ENCODE data around the gene MYBPC2.
"Not testable (repeated sequence)": the region's sequence is repeated elsewhere in the genome, so short reads cannot be mapped to it uniquely, and the experiment has no call there.

Gene MYBPC2

DNA sequence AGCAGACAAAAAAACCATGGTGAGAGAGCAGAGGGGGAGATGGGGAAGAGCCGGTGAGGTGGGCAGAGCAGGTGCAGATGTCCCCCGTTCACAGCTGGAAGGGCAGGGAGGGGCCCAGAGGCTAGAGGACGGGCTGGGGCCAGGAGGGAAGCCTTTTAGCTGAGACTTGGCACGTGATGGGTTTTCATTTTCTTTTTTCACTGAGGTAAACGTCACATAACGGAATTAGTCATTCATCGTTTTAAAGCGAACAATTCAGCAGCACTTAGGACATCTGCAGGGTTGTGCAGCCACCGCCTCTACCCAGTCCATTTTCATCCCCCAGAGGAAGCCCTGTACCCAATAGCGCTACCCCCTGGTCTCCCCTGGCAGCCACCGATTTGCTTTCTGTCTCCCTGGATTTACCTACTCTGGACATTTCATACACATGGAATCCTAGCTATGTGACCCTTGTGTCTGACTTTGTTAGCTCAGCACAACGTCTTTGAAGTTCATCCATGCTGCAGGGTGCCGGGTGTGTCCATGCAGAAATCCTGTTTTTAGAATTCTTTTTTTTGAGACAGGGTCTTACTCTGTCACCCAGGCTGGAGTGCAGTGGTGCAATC lies 27.6 kb downstream of the MYBPC2 start:
- no peak for DNase-seq

DNA sequence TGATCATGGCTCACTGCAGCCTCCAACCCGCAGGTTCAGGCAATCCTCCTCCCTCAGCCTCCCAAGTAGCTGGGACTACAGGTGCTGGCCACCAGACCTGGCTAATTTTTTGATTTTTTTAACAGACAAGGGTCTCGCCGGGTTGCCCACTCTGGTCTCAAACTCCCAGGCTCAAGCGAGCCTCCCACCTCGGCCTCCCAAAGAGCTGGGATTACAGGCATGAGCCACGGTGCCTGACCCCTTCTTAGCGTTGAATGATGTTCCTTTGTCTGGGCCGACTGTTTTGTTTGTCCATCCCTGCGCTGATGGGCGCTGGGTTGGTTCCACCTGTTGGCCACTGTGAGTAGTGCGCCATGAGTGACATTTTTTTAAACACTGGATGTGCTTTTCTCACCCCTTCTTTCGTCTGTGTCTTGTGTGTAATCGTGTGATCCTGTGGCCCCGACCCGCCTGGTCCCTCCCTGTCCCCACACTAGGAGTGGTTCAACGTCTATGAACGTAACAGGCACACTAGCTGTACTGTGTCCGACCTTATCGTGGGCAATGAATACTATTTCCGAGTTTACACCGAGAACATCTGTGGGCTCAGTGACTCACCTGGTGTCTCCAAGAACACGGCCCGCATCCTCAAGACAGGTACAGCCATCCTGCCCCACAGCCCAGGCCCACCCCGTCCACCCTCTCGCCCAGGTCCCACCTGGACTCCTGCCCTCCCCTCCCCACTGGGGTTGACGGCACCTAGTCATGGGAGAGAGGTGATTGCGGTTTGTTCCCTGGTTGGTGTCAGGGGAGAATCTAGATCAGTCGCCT lies 28.6 kb downstream of the MYBPC2 start:
- DNase-seq: no peak

DNA sequence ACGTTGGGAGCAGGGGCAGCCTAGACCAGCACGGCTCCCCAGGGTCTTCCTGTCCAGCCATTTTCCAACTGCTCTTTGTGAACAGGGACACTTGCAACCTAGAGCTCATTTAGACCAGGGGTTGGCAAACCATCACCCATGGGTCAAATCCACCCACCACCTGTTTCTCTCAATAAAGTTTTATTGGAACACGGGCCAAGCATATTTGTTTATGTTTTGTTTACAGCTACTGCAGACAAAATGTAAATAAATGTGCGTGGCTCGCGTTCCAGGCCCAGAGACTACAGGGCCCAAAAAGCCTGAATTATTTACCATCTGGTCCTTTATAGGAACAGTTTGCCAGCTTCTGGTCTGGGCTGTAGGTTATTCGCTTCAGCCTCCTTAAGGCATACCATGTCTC lies 30.3 kb downstream of the MYBPC2 start:
- no peak for DNase-seq

DNA sequence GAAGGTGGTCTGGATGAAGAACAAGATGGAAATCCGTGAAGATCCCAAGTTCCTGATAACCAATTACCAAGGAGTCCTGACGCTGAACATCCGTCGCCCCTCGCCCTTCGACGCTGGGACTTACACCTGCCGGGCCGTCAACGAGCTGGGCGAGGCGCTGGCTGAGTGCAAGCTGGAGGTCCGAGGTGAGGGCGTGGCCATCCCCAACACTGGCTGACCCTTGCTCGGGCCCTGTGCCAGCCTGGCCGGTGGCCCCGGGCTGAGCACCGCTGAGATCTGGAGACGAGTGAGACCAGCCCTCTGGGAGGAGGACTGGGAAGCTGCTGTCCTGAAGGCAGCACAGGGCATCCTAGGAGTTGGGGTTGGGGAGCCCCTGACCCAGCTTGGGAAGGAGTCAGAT lies 31.7 kb downstream of the MYBPC2 start:
- DNase-seq: no peak

DNA sequence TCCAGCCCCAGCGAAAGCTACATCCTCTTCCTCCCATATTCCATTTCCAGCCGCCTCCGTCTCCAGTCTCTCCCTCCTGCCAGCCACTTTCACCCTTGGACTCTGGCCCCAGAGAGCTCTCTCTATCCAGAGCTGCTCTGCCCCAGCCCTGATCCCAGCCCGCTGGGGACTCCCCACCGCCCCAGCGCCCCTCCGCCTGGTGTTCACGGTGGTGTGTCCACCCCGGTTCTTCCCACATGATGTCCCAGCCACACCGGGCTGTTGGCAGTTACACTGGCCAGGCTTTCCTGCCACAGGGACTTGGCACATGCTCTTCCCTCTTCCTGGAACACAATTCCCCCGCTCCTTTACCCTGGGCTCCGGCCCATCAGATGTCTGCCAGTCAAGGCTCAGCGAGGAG lies 32.3 kb downstream of the MYBPC2 start:
- no peak for DNase-seq

DNA sequence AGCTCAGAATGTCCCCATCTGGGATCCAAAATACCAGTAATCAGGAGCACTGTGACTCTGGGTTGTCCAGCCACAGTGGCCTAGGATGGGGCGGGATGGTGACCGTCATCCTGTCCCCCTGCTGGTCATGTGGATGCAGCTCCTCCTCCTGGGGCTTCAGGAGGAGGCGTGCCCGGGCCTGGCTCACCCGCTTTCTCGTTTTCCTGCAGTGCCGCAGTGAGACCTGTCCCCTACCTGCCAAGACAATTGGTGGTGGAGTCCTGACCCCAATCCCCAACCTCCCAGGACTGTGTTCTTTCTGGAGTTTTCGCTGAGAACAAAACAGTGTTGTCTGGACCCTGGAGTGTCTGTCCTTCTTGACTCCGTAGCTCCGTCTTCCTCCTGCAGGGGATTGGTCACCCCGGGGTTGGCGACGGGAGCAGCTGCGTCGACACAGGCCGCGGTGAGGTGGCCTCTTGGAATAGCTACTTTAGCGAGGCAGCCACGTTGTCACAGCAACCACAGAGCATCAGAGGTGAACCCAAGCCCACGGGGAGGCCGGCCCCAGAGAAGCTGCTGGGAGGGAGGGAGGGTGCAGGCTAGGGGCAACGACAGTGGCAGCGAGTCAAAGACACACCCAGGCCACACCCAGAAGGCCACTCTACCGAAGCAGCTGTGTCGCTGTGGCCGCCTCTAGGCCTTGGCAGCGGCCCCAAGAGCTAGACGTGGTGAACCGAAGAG lies 33.5 kb downstream of the MYBPC2 start:
- peak; percentile 60 for DNase-seq

DNA sequence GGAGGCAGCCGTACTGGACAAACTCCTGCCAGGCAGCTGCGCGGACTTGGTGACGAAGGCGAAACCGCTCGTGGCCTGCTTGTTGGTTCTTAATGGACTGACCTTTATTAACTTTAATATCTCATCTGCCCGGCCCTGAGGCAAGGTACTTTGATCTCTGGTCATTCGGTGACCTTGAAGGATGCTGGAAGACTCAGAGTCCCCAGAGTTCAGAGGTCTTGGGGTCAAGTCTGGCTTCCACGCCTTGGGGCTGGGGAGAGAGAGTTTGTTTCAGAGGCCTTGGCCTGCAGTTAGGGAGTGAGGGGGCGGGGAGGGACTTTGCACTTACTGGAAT lies 34.0 kb downstream of the MYBPC2 start:
- no peak for DNase-seq

DNA sequence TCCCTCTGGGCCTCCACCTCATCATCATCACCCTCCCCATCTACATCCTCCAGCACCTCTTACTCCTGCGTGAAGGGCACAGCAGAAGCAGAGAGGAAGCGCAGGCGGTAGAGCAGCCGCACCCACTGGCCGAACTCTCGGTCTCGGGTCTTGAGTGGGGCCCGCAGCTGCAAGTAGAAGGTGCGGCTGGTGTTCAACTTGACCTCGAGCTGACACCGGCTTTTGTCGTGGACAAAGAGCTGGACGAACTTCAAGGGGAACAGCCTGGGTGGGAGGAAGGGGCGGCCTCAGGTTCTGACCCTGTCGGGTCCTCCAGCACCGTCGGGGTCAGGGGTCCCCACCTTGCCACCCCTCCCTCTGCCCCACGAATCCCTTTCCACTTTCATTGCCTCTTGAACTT lies 34.9 kb downstream of the MYBPC2 start:
- DNase-seq: no peak

DNA sequence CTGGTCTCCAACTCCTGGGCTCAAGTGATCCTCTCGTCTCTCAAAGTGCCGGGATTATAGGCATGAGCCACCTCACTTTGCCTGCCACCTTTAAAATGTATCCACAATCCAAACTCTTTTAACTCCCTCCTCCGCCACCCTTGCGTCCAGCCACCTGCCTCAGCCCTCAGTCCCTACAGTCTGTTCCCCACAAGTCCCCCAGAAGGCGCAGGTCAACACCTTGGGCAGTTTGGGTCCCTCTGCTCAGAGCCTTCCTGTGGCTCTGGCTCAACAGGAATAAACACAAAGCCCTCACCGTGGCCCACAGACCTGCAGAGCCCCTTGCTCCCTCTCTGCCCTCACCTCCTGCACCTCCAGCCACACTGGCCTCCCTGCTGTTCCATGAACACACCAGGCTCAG lies 36.1 kb downstream of the MYBPC2 start:
- DNase-seq: no peak

DNA sequence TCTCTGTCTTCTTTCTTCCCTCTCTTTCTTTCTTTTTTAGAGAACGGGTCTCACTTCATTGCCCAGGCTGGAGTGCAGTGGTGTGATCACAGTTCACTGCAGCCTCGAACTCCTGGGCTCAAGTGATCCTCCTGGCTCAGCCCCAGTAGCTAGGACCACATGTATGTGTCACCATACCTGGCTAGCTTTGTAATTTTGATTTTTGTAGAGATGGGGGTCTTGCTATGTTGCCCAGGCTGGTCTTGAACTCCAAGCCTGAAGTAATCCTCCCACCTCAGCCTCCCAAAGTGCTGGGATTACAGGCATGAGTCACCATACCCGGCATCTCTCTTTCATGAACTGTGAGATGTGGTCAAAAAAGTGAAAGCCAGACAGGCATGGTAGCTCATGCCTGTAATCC lies 40.6 kb downstream of the MYBPC2 start:
- DNase-seq: not testable (repeated sequence)

DNA sequence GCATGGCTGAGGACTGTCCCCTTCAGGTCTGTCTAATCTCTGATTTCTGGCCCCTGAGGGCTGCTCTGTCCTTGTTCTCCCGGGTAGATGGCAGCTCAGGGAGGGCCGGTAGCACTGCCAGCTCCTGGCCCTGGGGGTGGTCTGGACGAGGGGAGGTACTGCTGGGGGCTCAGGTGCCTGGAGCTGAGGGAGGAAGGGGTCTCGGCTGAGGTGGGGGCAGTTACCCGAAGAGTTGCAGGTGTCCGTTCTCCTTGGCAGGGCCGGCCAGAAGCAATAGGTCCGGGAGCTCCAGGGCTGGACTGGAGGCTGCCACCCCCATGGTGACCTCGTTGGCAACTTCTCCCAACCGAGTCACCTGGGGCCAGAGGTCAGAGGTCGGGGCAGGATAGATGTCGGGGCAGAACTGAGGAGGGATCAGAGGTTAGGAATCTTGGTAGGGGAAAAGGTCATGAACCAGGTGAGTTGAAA lies 42.4 kb downstream of the MYBPC2 start:
- DNase-seq: no peak

DNA sequence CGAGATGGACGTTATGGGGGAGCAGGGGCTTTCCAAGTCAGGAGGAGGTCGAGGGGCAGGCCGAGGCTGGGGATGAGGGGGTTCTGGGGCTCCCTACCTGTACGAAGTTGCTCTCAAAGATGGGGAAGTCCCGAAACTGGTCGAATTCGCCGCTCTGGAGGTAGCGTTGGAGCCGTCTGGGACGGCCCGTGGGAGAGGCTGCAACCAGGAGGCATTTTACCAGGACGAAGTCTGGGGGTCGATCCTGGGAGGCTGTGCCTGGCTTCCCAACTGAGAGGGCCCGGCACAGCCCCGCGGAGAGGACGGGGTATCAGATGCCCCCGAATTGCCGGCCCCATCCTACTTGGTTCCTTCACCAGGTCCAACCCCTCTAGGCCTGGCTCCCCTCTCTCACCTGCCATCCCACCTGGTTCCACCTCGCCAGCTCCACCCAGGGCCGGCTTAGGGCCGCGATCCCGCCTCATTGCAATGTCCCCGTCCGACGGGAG lies 43.1 kb downstream of the MYBPC2 start:
- DNase-seq: no peak

DNA sequence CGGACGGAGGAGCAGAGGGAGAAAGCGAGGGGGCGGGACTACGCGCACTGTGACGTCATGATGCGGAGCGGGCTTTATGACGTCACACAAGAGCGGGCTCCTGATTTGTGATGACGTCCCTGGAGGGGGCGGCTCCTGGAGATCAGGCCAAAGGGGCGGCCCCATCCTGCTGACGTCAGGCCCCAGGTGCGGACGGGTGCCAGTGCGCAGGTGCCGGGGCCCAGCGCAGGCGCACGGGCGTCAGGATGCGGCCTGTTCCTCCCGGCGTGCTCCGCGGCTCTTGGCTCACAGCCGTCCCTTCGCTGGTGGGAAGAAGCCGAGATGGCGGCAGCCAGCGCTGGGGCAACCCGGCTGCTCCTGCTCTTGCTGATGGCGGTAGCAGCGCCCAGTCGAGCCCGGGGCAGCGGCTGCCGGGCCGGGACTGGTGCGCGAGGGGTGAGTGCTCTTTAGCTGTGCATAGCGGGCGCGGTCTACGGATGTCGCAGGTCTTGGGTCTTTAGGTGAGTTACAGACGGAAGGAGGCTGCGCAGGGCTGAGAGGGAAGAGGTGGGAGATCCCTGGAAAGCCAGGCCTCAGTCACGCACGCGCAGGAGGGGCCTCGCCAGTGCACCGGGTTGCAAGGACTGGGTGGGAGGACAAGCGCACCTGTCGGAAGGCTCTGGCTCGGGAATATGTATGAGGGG lies 43.7 kb downstream of the MYBPC2 start, which contains the start of the genes EMC10 and GARIN5A:
Gene EMC10, plus strand, starts transcription at position 284 of the 683 bp plus-strand sequence. Its CDS starts 38 bp downstream, at position 322.
Gene GARIN5A, minus strand, starts transcription at position 625 of the 683 bp plus-strand sequence. Its CDS starts 460 bp downstream, at position 165.
- peak; percentile 84 for DNase-seq

DNA sequence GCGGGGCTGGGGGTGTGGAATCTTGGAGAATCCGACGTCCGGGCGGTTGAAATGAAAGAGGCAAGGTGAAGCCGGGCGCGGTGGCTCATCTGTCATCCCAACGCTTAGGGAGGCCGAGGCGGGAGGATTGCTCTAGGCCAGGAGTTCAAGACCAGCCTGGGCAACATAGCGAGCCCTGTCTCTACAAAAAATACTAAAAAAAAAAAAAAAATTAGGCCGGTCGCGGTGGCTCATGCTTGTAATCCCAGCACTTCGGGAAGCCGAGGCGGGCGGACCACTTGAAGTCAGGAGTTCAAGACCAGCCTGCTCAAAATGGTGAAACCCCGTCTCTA lies 44.2 kb downstream of the MYBPC2 start:
- DNase-seq: no peak

DNA sequence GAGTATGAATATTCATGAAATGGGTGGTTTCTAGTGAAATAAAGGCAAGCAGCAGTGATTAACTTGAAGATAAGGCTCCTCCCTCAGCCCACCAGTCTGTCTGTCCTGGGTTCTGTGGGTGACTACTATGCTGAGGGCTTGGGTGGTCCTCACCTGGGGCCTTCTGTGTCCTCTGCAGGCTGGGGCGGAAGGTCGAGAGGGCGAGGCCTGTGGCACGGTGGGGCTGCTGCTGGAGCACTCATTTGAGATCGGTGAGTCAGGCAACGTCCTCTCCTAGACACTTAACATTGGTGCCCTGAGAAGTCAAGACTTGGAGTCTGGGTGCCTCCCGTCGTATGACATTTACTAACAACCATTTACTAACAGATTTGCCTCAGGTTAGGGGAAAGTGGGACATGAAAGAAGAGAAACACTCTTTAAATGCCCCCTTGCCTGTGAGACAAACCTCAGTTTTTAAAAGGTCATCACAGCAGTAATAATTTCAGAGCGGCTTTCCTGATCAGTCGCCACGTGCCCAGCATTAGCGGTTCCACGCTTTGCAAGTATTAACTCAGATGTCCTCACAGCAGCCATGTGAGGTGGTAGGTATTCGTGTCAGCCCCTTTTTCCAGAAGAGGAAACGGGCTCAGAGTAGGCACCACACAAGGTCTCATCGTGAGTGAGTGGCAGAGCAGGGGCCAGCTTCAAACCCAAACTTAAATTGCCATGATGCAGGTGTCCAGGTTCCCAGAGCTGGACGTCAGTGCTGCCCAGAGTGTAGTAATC lies 45.2 kb downstream of the MYBPC2 start:
- DNase-seq: no peak

DNA sequence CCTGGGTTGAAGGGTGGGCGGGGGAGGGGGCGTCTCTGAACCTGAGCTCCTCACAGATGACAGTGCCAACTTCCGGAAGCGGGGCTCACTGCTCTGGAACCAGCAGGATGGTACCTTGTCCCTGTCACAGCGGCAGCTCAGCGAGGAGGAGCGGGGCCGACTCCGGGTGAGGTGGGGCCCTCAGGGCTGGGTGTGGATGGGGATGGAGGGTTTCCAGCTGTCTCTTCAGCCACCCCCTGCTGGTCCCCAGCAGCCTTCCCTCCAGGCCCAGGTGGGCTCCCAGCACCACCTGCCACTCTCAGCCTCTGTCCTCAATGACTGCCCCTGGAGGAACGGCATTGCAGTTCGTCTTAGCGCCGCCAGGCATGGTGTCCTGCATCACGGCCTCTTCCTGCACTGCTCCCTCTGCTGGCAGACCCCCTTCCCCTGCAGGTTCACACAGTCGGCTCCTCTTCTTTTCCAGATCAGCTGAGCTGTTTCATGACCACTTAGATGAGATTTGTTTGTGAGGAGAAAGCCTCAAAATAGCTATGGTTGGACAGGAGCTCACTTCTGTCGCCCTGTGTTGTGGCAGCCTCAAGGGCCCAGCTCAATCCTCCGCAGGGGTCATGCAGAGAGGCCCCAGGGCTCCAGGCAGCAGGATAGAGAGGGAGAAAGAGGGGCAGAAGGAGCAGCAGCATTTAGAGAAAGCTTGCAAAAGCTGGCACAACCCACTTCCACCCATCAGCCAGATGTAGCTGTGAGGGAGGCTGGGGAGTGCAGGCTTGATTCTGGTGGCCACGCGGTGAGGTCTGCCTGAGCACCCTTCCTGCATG lies 46.4 kb downstream of the MYBPC2 start:
- no peak for DNase-seq

DNA sequence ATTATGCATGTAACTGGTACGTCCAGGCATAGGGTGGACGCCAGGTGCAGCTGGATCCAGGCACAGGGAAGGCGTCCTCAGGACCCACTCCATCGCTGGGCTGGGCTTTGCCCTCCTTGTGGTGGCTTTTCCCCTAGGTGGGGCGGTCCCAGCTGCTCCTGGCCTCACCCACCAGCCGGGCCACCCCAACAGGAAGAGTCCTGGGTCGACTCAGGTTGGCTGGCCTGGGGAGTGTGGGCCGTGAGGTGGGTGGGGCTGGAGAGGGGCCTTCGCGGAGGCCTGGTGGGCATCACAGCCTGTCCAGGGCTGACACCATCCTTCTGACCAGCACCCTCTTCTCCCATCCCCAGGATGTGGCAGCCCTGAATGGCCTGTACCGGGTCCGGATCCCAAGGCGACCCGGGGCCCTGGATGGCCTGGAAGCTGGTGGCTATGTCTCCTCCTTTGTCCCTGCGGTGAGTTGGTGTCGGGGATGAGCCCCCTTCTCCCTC lies 47.1 kb downstream of the MYBPC2 start:
- DNase-seq: no peak

DNA sequence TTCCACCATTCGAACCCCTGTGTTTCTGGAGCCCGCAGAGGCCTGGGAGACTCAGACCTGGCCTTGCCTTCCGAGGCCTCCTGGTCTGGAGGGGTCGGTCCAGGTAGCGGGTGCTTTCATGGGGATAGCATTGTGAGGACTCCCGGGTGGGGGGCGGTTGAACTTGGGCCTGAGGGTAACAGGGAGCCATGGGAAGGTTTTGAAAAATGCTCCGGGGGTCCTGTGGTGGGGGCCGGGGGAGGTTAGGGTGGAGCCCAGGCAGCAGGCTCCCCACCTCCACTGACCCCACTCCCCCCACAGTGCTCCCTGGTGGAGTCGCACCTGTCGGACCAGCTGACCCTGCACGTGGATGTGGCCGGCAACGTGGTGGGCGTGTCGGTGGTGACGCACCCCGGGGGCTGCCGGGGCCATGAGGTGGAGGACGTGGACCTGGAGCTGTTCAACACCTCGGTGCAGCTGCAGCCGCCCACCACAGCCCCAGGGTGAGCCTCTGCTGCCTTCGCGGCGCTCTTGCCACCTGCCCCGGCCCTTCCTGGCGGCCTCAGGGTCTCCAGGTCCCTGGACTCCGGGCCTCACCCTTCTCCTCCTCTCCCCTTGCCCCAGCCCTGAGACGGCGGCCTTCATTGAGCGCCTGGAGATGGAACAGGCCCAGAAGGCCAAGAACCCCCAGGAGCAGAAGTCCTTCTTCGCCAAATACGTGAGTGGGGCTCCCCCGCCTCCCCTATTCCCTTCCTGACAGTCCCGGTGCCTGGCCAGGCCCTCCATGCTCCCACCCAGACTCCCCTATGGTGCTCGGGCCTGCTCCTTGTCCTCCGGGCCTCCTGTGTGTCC lies 47.8 kb downstream of the MYBPC2 start:
- no peak for DNase-seq

DNA sequence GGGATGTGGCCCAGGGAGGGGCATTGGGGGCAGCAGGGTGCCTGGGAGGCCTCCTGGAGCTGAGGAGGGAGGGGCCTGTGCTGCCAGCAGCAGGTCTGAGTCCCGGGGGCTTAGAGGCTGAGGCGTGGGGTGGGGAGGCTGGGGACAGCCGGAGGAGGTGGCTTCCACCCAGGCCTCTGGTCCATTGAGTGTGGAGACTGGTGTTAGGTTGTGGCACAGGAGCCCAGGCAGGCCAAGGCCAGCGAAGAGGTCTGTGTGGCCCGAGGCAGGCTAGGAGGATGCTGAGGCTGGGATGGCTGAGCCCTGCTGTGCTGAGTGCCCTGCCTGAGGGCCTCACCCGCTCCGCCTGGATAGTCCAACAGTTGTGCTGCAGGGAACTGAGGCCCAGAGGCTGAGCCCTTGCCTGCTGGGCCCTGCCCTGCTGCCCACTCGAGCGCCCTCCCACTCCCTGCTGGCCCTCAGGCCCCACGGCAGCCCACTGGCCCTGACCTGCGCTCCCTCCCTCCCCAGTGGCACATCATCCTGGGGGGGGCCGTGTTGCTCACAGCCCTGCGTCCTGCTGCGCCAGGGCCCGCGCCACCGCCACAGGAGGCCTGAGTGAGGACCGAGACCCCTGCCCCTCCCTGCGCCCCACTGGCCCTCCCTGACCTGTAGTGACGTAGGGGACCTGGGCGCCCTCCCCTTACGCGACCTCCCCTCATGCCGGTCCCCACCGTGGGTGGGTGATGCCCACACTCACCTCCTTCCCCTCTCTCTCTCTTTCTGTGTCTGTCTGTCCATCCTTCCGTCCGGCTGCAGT lies 48.9 kb downstream of the MYBPC2 start:
- no peak for DNase-seq
